ENCODE measurements around the gene CASQ2. TPM values are rescaled to one million over a fixed set of nuclear protein-coding genes. Genes with fewer than 3 reads are reported as not detected.
"Not testable (repeated sequence)": the region's sequence is repeated elsewhere in the genome, so short reads cannot be mapped to it uniquely, and the experiment has no call there.

Gene CASQ2
- total RNA-seq, 4 donors from 2014 or later: 5.9 to 11.2 (median 9.4) TPM

DNA sequence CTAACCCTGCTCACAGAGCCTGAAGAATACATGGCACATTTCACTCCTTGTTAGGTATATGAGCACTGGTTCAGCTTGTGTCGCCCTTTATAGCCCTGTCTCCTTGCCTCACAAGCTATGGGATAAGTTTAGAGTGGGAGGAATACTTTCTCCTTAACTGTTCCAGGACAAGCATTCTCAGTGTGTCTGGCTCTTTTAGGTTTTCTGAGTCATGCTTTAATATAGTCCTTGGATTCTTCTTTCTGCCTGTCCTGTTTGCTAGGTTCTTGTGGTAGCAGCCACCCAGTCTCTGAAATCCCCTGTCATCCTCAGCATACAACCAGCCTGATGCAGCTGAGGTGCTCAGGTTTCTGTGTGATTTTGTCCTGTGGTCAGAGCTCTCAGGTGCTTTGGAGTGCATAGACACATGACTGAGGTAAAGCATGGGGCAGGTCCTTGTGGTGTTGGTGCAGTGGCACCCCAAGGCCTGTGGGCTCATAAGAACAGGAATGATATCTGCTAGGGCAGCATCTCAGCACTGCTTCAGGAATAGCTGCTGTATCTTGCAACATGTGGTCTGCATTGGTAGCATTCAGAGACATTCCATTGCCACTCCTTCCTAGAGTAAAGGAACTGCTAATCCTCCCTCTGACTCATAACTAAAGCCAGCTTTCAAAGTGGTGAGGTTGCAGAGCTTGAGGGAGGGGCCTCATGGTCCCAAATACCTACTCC is 14.2 kb upstream of the CASQ2 start:
- WGBS, 2 donors (ENCODE audit: low coverage in 1 of 2): 33% methylated on average over 1 of the region's 1 CpG; no CpG with 5 or more reads in 1 of the 2 donors
- Histone ChIP-seq H3K4me1 (no peaks in the 10 kb centered on the region), H3K4me3 (no peak overlapping the region), H3K27ac (no peak overlapping the region), H3K36me3 (no peaks in the 10 kb centered on the region), H3K9me3 (no peaks in the 10 kb centered on the region), H3K27me3 (peaks cover 4% of the 10 kb centered on the region)
- TF ChIP-seq POLR2AphosphoS5 (IDR thresholded peaks at IDR 0.05) (no peak), EP300 (IDR thresholded peaks at IDR 0.05; ENCODE audit: low read depth) (no peak), POLR2A (IDR thresholded peaks at IDR 0.05) (no peak)
- TF ChIP-seq, protein P1, sequence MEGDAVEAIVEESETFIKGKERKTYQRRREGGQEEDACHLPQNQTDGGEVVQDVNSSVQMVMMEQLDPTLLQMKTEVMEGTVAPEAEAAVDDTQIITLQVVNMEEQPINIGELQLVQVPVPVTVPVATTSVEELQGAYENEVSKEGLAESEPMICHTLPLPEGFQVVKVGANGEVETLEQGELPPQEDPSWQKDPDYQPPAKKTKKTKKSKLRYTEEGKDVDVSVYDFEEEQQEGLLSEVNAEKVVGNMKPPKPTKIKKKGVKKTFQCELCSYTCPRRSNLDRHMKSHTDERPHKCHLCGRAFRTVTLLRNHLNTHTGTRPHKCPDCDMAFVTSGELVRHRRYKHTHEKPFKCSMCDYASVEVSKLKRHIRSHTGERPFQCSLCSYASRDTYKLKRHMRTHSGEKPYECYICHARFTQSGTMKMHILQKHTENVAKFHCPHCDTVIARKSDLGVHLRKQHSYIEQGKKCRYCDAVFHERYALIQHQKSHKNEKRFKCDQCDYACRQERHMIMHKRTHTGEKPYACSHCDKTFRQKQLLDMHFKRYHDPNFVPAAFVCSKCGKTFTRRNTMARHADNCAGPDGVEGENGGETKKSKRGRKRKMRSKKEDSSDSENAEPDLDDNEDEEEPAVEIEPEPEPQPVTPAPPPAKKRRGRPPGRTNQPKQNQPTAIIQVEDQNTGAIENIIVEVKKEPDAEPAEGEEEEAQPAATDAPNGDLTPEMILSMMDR (IDR thresholded peaks at IDR 0.05): no peak
- DNase-seq: no peak
- in situ Hi-C loops (cut with MboI; ENCODE audit: low pct_ligation_motif_present in 1 of 4, low pct_unique_long_range_greater_than_20kb in 1 of 4, low sequenced_read_pairs in 3 of 4) (no loop called here), intact Hi-C loops (cut with DNase I; ENCODE audit: low total_unique reads) (no loop called here)

DNA sequence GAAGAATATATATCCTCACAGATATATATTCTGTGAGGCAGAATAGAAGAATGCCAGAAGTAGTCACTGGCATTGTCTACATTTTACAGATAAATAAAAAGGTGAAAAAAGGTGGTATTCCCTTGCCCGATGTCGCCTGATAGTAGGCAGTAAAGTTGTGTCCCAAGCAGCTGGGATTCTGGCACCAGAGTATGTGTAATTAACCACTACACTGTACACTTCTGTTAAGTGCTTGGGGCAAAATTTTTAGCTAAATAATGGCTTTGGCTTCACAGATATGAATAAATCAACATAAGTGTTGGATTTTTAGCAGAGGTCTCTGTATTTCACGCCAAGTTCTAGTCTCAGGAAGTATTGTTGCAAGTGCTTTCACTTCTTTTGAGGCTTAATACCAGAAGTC is 13.3 kb upstream of the CASQ2 start:
- DNase-seq: no peak
- no peaks in the 10 kb centered on the region for H3K4me1 ChIP-seq
- no peaks in the 10 kb centered on the region for H3K36me3 ChIP-seq
- intact Hi-C loops (cut with DNase I; ENCODE audit: low total_unique reads) (no loop called here), in situ Hi-C loops (cut with MboI; ENCODE audit: low pct_ligation_motif_present in 1 of 4, low pct_unique_long_range_greater_than_20kb in 1 of 4, low sequenced_read_pairs in 3 of 4) (no loop called here)
- H3K27me3 ChIP-seq: peaks cover 4% of the 10 kb centered on the region
- TF ChIP-seq POLR2A (IDR thresholded peaks at IDR 0.05) (no peak), POLR2AphosphoS5 (IDR thresholded peaks at IDR 0.05) (no peak), EP300 (IDR thresholded peaks at IDR 0.05; ENCODE audit: low read depth) (no peak)
- TF ChIP-seq, protein P1 (IDR thresholded peaks at IDR 0.05): no peak
- H3K9me3 ChIP-seq: no peaks in the 10 kb centered on the region
- H3K4me3 ChIP-seq: no peak overlapping the region
- WGBS, 2 donors (ENCODE audit: low coverage in 1 of 2): 77 to 83% methylated on average over 3 of the region's 3 CpGs
- no peak overlapping the region for H3K27ac ChIP-seq

DNA sequence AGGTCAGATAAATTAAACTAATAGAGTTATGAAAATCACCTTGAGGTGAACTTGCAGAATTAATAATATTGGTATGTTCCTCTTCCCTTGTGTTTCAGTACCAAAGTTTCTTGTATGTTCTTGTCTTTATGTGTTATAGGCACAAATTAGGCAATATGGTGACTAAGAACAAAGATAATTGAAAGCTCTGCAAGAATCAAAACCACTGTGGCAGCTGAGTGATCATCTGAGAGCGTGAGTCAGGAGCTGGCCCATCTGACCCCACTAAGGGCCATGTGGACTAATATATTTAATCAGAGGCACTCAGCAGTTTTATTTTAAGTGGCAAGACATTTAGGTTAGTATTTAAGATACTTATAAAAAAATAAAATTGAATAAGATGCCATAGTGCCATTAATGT is 12.8 kb upstream of the CASQ2 start:
- Histone ChIP-seq H3K27ac (no peak overlapping the region), H3K4me1 (no peaks in the 10 kb centered on the region), H3K4me3 (no peak overlapping the region), H3K27me3 (peaks cover 4% of the 10 kb centered on the region), H3K36me3 (no peaks in the 10 kb centered on the region), H3K9me3 (no peaks in the 10 kb centered on the region)
- in situ Hi-C loops (cut with MboI; ENCODE audit: low pct_ligation_motif_present in 1 of 4, low pct_unique_long_range_greater_than_20kb in 1 of 4, low sequenced_read_pairs in 3 of 4) (no loop called here), intact Hi-C loops (cut with DNase I; ENCODE audit: low total_unique reads) (no loop called here)
- DNase-seq: no peak
- TF ChIP-seq POLR2A (IDR thresholded peaks at IDR 0.05) (no peak), POLR2AphosphoS5 (IDR thresholded peaks at IDR 0.05) (no peak), EP300 (IDR thresholded peaks at IDR 0.05; ENCODE audit: low read depth) (no peak)
- TF ChIP-seq, protein P1 (IDR thresholded peaks at IDR 0.05): no peak
- WGBS, 2 donors (ENCODE audit: low coverage in 1 of 2): 72 to 80% methylated on average over 1 of the region's 1 CpG

DNA sequence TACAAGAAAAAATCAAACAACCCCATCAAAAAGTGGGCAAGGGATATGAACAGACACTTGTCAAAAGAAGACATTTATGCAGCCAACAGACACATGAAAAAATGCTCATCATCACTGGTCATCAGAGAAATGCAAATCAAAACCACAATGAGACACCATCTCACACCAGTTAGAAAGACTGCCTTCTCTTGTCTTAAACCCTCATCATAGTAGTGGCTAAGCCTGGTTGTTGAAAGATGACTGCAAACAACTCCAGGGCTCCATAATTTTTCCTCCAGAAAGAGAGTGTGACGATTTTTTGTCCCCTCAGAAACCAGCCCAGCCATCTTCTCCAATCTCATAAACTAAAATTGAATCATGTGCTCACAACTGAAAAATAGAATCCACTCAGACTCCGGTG is 12.1 kb upstream of the CASQ2 start:
- intact Hi-C loops (cut with DNase I; ENCODE audit: low total_unique reads); H3K4me1 ChIP-seq; DNase-seq; H3K9me3 ChIP-seq; H3K27me3 ChIP-seq; H3K36me3 ChIP-seq; H3K4me3 ChIP-seq; H3K27ac ChIP-seq; in situ Hi-C loops (cut with MboI; ENCODE audit: low pct_ligation_motif_present in 1 of 4, low pct_unique_long_range_greater_than_20kb in 1 of 4, low sequenced_read_pairs in 3 of 4): not testable (repeated sequence)
- 72% methylated on average over 2 of the region's 2 CpGs; no CpG with 5 or more reads in 1 of the 2 donors for WGBS, 2 donors (ENCODE audit: low coverage in 1 of 2)

DNA sequence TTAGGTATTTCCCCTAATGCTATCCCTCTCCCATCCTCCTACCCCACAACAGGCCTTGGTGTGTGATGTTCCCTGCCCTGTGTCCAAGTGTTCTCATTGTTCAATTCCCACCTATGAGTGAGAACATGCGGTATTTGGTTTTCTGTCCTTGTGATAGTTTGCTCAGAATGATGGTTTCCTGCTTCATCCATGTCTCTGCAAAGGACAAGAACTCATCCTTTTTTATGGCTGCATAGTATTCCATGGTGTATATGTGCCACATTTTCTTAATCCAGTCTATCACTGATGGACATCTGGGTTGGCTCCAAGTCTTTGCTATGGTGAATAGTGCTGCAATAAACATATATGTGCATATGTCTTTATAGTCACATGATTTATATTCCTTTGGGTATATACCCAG is 10.6 kb upstream of the CASQ2 start:
- H3K9me3 ChIP-seq, H3K36me3 ChIP-seq, H3K27me3 ChIP-seq, H3K27ac ChIP-seq, DNase-seq, H3K4me1 ChIP-seq, H3K4me3 ChIP-seq: not testable (repeated sequence)
- in situ Hi-C loops (cut with MboI; ENCODE audit: low pct_ligation_motif_present in 1 of 4, low pct_unique_long_range_greater_than_20kb in 1 of 4, low sequenced_read_pairs in 3 of 4) (loop anchor here in 1 of 4 donors (10.0 kb wide), 1 partner anchor 164 kb away; no protein-coding TSS in a partner anchor), intact Hi-C loops (cut with DNase I; ENCODE audit: low total_unique reads) (loop anchor here (10.0 kb wide), 1 partner anchor 164 kb away; no protein-coding TSS in a partner anchor)
- 80 to 100% methylated on average over 1 of the region's 1 CpG for WGBS, 2 donors (ENCODE audit: low coverage in 1 of 2)

Data from transverse colon (tissue), 4 donors.